Testis (tissue), 3 donors: ENCODE results near the gene LACTB. TPM values are rescaled to one million over a fixed set of nuclear protein-coding genes. Genes with fewer than 3 reads are reported as not detected.

ENCODE experiments used
- DNase-seq: peaks from one replicate; pipeline ENCODE4 v3.0.0-alpha.2; 2019
- H3K27ac ChIP-seq, 2 donors: fragments of 200-600 bp; sonication (generic); one replicate each; pipeline ENCODE4 v1.5.1; 2019
- H3K27me3 ChIP-seq: fragments of 200-600 bp; sonication (generic); one replicate; pipeline ENCODE4 v1.5.1; 2019
- H3K36me3 ChIP-seq: fragments of 200-600 bp; sonication (generic); one replicate; pipeline ENCODE4 v1.5.1; 2017; ENCODE audit warnings: low read depth; ENCODE audit errors: missing control alignments
- H3K4me1 ChIP-seq: fragments of 200-600 bp; sonication (generic); one replicate; pipeline ENCODE4 v1.5.1; 2019
- H3K4me3 ChIP-seq, 2 donors: fragments of 200-600 bp; sonication (generic); one replicate each; pipeline ENCODE4 v1.5.1; 2017 to 2019
- H3K9me3 ChIP-seq: fragments of 200-600 bp; sonication (generic); one replicate; pipeline ENCODE4 v1.5.1; 2017
- CTCF ChIP-seq, 3 experiments: fragments of 450-650 bp in 2 of 3; fragments of 200-600 bp in 1 of 3; sonication (generic) in 1 of 3; IDR thresholded peaks; one replicate each; pipeline ENCODE4 v1.5.1; 2016 to 2019; ENCODE audit warnings: antibody characterized with exemption in 3 of 3, mild to moderate bottlenecking in 2 of 3, moderate library complexity in 1 of 3
- POLR2A ChIP-seq: fragments of 450-650 bp; IDR thresholded peaks from one replicate; pipeline ENCODE4 v1.6.1; 2017; ENCODE audit warnings: antibody characterized with exemption, mild to moderate bottlenecking, moderate library complexity
- WGBS, 2 donors: methylation state at CpG; one replicate each; pipeline ENCODE4 v1.1.5; 2018; 5-methylcytosine and 5-hydroxymethylcytosine counted together
- intact Hi-C: fragments of 100-400 bp; cut with DNase I; formaldehyde crosslinking; loops from one replicate; pipeline ENCODE4 v1.15.1; 2023; ENCODE audit warnings: low total_unique reads
- polyA plus RNA-seq: library from polyadenylated mRNA; stranded (reverse); fragments of 350-450 nt; fragmentation: Illumina TruSeq; extraction: RNeasy Lipid Tissue Mini Kit (QIAGEN cat#74804); gene quantifications from one replicate; pipeline ENCODE4 v1.2.3, GENCODE V29; 2014; ENCODE audit warnings: low read depth, low replicate concordance; ENCODE audit not compliant: insufficient read depth
- total RNA-seq, 2 donors: library from RNA; depleted of rRNA; stranded (reverse); fragments of >200 nt; gene quantifications; one replicate each; pipeline ENCODE4 v1.2.3, GENCODE V29; 2016

LACTB gene
- total and polyA plus RNA-seq, 3 donors from 2014 or later = 8.9 to 24.7 (median 17.1) TPM

GRCh38 chr15:63134245-63134985 lies 12.8 kb downstream of the LACTB start:
- intact Hi-C loops = no loop called here
- Histone ChIP-seq H3K9me3 (no peaks in the 10 kb centered on the region), H3K27me3 (no peaks in the 10 kb centered on the region), H3K4me3 (no peak overlapping the region), H3K36me3 (no peaks in the 10 kb centered on the region), H3K4me1 (peaks cover 4% of the 10 kb centered on the region), H3K27ac (no peak overlapping the region)
- DNase-seq = no peak
- 92 to 98% methylated on average over 2 of the region's 2 CpGs for WGBS, 2 donors
- TF ChIP-seq CTCF (IDR thresholded peaks at IDR 0.05) (no peak), POLR2A (no peak)

GRCh38 chr15:63135281-63135680 lies 13.6 kb downstream of the LACTB start:
- Histone ChIP-seq H3K27me3 (no peaks in the 10 kb centered on the region), H3K27ac (no peak overlapping the region), H3K36me3 (no peaks in the 10 kb centered on the region), H3K4me1 (peaks cover 4% of the 10 kb centered on the region), H3K4me3 (no peak overlapping the region), H3K9me3 (no peaks in the 10 kb centered on the region)
- intact Hi-C loops = no loop called here
- DNase-seq = no peak
- no peak for TF ChIP-seq CTCF (IDR thresholded peaks at IDR 0.05)
- TF ChIP-seq POLR2A = no peak
- WGBS, 2 donors = 84 to 85% methylated on average over 5 of the region's 5 CpGs

DNA sequence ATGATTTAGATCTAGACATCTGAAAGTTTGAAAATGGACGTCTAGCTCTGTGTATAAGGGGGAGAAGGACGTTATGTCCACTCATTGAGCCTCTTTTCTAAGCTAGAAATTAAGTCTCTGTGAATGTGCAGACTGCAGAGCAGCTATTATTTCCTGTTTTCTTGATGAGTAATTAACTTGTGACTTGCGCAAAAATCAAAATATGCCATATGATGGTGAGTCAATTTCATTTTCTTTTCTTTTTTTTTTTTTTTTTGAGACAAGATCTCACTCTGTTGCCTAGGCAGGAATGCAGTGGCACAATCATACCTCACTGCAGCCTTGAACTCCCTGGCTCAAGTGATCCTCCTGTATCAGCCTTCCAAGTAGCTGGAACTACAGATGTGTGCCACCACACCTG lies 14.1 kb downstream of the LACTB start:
- TF ChIP-seq POLR2A (no peak), CTCF (IDR thresholded peaks at IDR 0.05) (no peak)
- WGBS, 2 donors = 74 to 77% methylated on average over 3 of the region's 3 CpGs
- no peaks in the 10 kb centered on the region for H3K27me3 ChIP-seq
- peaks cover 4% of the 10 kb centered on the region for H3K4me1 ChIP-seq
- DNase-seq = no peak
- no peak overlapping the region for H3K4me3 ChIP-seq
- no peaks in the 10 kb centered on the region for H3K36me3 ChIP-seq
- H3K9me3 ChIP-seq = no peaks in the 10 kb centered on the region
- intact Hi-C loops = no loop called here
- no peak overlapping the region for H3K27ac ChIP-seq

GRCh38 chr15:63136742-63137141 lies 15.1 kb downstream of the LACTB start:
- H3K4me1 ChIP-seq = peaks cover 4% of the 10 kb centered on the region
- 86 to 88% methylated on average over 2 of the region's 2 CpGs for WGBS, 2 donors
- no peaks in the 10 kb centered on the region for H3K27me3 ChIP-seq
- no peak for DNase-seq
- no peak for TF ChIP-seq CTCF (IDR thresholded peaks at IDR 0.05)
- TF ChIP-seq POLR2A = no peak
- intact Hi-C loops = no loop called here
- H3K9me3 ChIP-seq = no peaks in the 10 kb centered on the region
- no peak overlapping the region for H3K4me3 ChIP-seq
- no peaks in the 10 kb centered on the region for H3K36me3 ChIP-seq
- H3K27ac ChIP-seq = no peak overlapping the region

DNA sequence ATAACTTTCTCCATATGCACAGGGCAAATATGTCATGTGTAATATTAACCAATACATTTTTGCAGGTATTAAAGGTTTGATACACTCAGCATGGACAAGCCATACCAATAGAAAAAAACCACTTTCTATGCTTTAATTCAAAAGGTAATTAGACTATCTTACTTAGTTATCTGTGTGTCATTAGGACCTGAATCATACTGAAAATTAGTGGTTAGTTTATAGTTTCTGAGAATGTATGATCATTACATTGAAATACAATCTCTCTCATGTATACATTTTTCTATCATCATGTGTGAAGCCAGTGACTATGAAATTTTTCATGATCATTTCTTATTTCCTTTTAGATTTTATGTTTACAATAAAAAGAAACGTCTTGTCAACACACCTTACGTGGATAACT lies 19.3 kb downstream of the LACTB start:
- intact Hi-C loops = no loop called here
- Histone ChIP-seq H3K36me3 (no peaks in the 10 kb centered on the region), H3K27me3 (no peaks in the 10 kb centered on the region), H3K9me3 (no peaks in the 10 kb centered on the region), H3K27ac (no peak overlapping the region), H3K4me1 (no peaks in the 10 kb centered on the region), H3K4me3 (no peak overlapping the region)
- TF ChIP-seq POLR2A (no peak), CTCF (IDR thresholded peaks at IDR 0.05) (no peak)
- WGBS, 2 donors = 87 to 95% methylated on average over 2 of the region's 2 CpGs
- DNase-seq = no peak
